ENCODE data around the gene RAI1. TPM values are rescaled to one million over a fixed set of nuclear protein-coding genes. Genes with fewer than 3 reads are reported as not detected.
"Not testable (repeated sequence)": the region's sequence is repeated elsewhere in the genome, so short reads cannot be mapped to it uniquely, and the experiment has no call there.

RAI1 gene
- total RNA-seq, 1 donor from 2014 or later, result 39.1 TPM

GRCh38 chr17:17677299-17678040 is 3.8 kb upstream of the RAI1 start:
- Histone ChIP-seq H3K4me1 (ENCODE audit: insufficient read depth, low read length) (peaks cover 7% of the 10 kb centered on the region), H2AFZ (ENCODE audit: low read depth, low read length) (no peak overlapping the region), H3K9me3 (ENCODE audit: insufficient read depth, low read depth, low read length) (no peaks in the 10 kb centered on the region), H3K4me2 (ENCODE audit: low read length) (no peak overlapping the region), H3K36me3 (ENCODE audit: insufficient read depth, low read length) (no peaks in the 10 kb centered on the region), H3K27ac (ENCODE audit: low read depth, low read length) (no peak overlapping the region), H3K27me3 (ENCODE audit: insufficient read depth, low read length) (no peaks in the 10 kb centered on the region), H3K9ac (ENCODE audit: low read length) (no peak overlapping the region), H4K20me1 (ENCODE audit: insufficient read depth, low read length) (peaks cover 12% of the 10 kb centered on the region), H3K79me2 (ENCODE audit: insufficient read depth, low read length) (peaks cover 9% of the 10 kb centered on the region), H3K4me3 (ENCODE audit: insufficient read depth, low read depth, low read length) (no peak overlapping the region)
- Mint-ChIP-seq H3K36me3 (ENCODE audit: low read depth, unreplicated experiment) (no peaks in the 10 kb centered on the region), H3K9me3 (ENCODE audit: unreplicated experiment) (no peaks in the 10 kb centered on the region), H3K4me1 (ENCODE audit: low read depth, unreplicated experiment) (peaks cover 19% of the 10 kb centered on the region), H3K27me3 (ENCODE audit: low read depth, unreplicated experiment) (peaks cover 21% of the 10 kb centered on the region), H3K27ac (ENCODE audit: unreplicated experiment) (peak overlapping the region; percentile 34), H3K4me3 (ENCODE audit: unreplicated experiment) (no peak overlapping the region)
- FAIRE-seq (no peak), DNase-seq (ENCODE audit: low read depth) (no peak)
- no peak for TF ChIP-seq CTCF (IDR thresholded peaks at IDR 0.05; ENCODE audit: insufficient read depth, low read depth, low read length)

- Mint-ChIP-seq H3K27me3 (ENCODE audit: low read depth, unreplicated experiment) (peaks cover 20% of the 10 kb centered on the region), H3K4me1 (ENCODE audit: low read depth, unreplicated experiment) (peaks cover 14% of the 10 kb centered on the region)
- H3K9me3 Mint-ChIP-seq (ENCODE audit: unreplicated experiment); H3K36me3 Mint-ChIP-seq (ENCODE audit: low read depth, unreplicated experiment); H2AFZ ChIP-seq (ENCODE audit: low read depth, low read length); H3K36me3 ChIP-seq (ENCODE audit: insufficient read depth, low read length); H3K4me1 ChIP-seq (ENCODE audit: insufficient read depth, low read length); H3K4me3 Mint-ChIP-seq (ENCODE audit: unreplicated experiment); H3K9me3 ChIP-seq (ENCODE audit: insufficient read depth, low read depth, low read length); DNase-seq (ENCODE audit: low read depth); H3K4me2 ChIP-seq (ENCODE audit: low read length); H3K9ac ChIP-seq (ENCODE audit: low read length); H3K4me3 ChIP-seq (ENCODE audit: insufficient read depth, low read depth, low read length); H3K27ac ChIP-seq (ENCODE audit: low read depth, low read length); FAIRE-seq; H3K27ac Mint-ChIP-seq (ENCODE audit: unreplicated experiment); H3K27me3 ChIP-seq (ENCODE audit: insufficient read depth, low read length): not testable (repeated sequence)
- peaks cover 15% of the 10 kb centered on the region for H3K79me2 ChIP-seq (ENCODE audit: insufficient read depth, low read length)
- peaks cover 13% of the 10 kb centered on the region for H4K20me1 ChIP-seq (ENCODE audit: insufficient read depth, low read length)
These were observed 3.1 kb upstream of the RAI1 start for GRCh38 chr17:17678063-17678699.

DNA sequence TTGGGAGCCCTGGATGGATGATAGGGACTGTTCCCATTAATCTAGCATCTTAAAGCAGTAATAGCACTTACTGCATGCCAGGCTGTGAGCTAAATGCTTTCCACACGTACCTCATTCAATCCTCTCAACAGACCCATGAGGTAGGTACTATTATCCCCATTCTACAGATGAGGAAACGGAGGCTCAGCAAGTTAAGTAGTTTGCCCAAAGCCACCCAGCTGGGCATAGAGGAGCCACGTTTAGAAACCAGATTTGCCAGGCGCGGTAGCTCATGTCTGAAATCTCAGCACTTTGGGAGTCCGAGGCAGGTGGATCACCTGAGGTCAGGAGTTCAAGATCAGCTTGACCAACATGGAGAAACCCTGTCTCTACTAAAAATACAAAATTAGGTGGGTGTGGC is 2.0 kb upstream of the RAI1 start:
- H3K36me3 Mint-ChIP-seq (ENCODE audit: low read depth, unreplicated experiment), result no peaks in the 10 kb centered on the region
- no peaks in the 10 kb centered on the region for H3K36me3 ChIP-seq (ENCODE audit: insufficient read depth, low read length)
- FAIRE-seq, result no peak
- no peaks in the 10 kb centered on the region for H3K9me3 Mint-ChIP-seq (ENCODE audit: unreplicated experiment)
- DNase-seq (ENCODE audit: low read depth), result no peak
- no peak overlapping the region for H3K4me3 Mint-ChIP-seq (ENCODE audit: unreplicated experiment)
- H3K9me3 ChIP-seq (ENCODE audit: insufficient read depth, low read depth, low read length), result no peaks in the 10 kb centered on the region
- H3K4me3 ChIP-seq (ENCODE audit: insufficient read depth, low read depth, low read length), result no peak overlapping the region
- peaks cover 16% of the 10 kb centered on the region for H3K27me3 Mint-ChIP-seq (ENCODE audit: low read depth, unreplicated experiment)
- no peak overlapping the region for H3K27ac ChIP-seq (ENCODE audit: low read depth, low read length)
- H4K20me1 ChIP-seq (ENCODE audit: insufficient read depth, low read length), result peaks cover 21% of the 10 kb centered on the region
- H3K79me2 ChIP-seq (ENCODE audit: insufficient read depth, low read length), result peaks cover 26% of the 10 kb centered on the region
- H3K4me2 ChIP-seq (ENCODE audit: low read length), result no peak overlapping the region
- no peak overlapping the region for H3K9ac ChIP-seq (ENCODE audit: low read length)
- peaks cover 18% of the 10 kb centered on the region for H3K4me1 Mint-ChIP-seq (ENCODE audit: low read depth, unreplicated experiment)
- no peak for TF ChIP-seq CTCF (IDR thresholded peaks at IDR 0.05; ENCODE audit: insufficient read depth, low read depth, low read length)
- no peaks in the 10 kb centered on the region for H3K27me3 ChIP-seq (ENCODE audit: insufficient read depth, low read length)
- H3K4me1 ChIP-seq (ENCODE audit: insufficient read depth, low read length), result peaks cover 16% of the 10 kb centered on the region
- no peak overlapping the region for H2AFZ ChIP-seq (ENCODE audit: low read depth, low read length)
- H3K27ac Mint-ChIP-seq (ENCODE audit: unreplicated experiment), result no peak overlapping the region
